Suprapubic skin (tissue), 4 donors: Measurements from ENCODE around the gene WNK4. TPM values are rescaled to one million over a fixed set of nuclear protein-coding genes. Genes with fewer than 3 reads are reported as not detected.

Experiments used
- DNase-seq, 2 donors: peaks; one replicate each; pipeline ENCODE4 v3.0.0-alpha.2; 2019; ENCODE audit warnings: low spot score in 2 of 2
- H3K27ac ChIP-seq: fragments of 200-600 bp; sonication (generic); one replicate; pipeline ENCODE4 v1.5.1; 2019
- H3K27me3 ChIP-seq: fragments of 200-600 bp; sonication (generic); one replicate; pipeline ENCODE4 v1.5.1; 2019
- H3K36me3 ChIP-seq: fragments of 200-600 bp; sonication (generic); one replicate; pipeline ENCODE4 v1.5.1; 2019
- H3K4me1 ChIP-seq: fragments of 200-600 bp; sonication (generic); one replicate; pipeline ENCODE4 v1.5.1; 2019
- H3K4me3 ChIP-seq: fragments of 200-600 bp; sonication (generic); one replicate; pipeline ENCODE4 v1.5.1; 2019; ENCODE audit warnings: mild to moderate bottlenecking
- H3K9me3 ChIP-seq: fragments of 200-600 bp; sonication (generic); one replicate; pipeline ENCODE4 v1.5.1; 2019
- EP300 ChIP-seq: sonication (generic); formaldehyde crosslinking; IDR thresholded peaks from one replicate; pipeline ENCODE4 v1.6.1; 2017; ENCODE audit warnings: antibody characterized with exemption
- POLR2A ChIP-seq, 2 donors: fragments of 450-650 bp; IDR thresholded peaks; one replicate each; pipeline ENCODE4 v1.6.1; 2017; ENCODE audit warnings: antibody characterized with exemption in 2 of 2, mild to moderate bottlenecking in 2 of 2, moderate library complexity in 2 of 2
- POLR2AphosphoS5 ChIP-seq, 3 donors: sonication (generic); formaldehyde crosslinking; IDR thresholded peaks; one replicate each; pipeline ENCODE4 v1.6.1; 2017; ENCODE audit warnings: antibody characterized with exemption in 3 of 3
- WGBS: methylation state at CpG from one replicate; pipeline ENCODE4 v1.1.5; 2018; 5-methylcytosine and 5-hydroxymethylcytosine counted together
- total RNA-seq, 4 donors: library from RNA; depleted of rRNA; stranded (reverse); fragments of >200 nt; gene quantifications; one replicate each; pipeline ENCODE4 v1.1.0, GENCODE V29; 2016
- TF ChIP-seq, protein P1 (sequence below), 2 donors: fragments of 200-600 bp in 1 of 2; fragments of 450-650 bp in 1 of 2; sonication (generic) in 1 of 2; IDR thresholded peaks; one replicate each; pipeline ENCODE4 v1.5.1; 2016 to 2019; ENCODE audit warnings: antibody characterized with exemption in 2 of 2, mild to moderate bottlenecking in 1 of 2, moderate library complexity in 1 of 2

The WNK4 gene
- total RNA-seq, 4 donors from 2014 or later, result 0.40 to 1.1 (median 0.98) TPM; not detected in 1

GRCh38 chr17:42844761-42845555 lies 64.5 kb downstream of the WNK4 start:
- Histone ChIP-seq H3K9me3 (no peaks in the 10 kb centered on the region), H3K27me3 (no peaks in the 10 kb centered on the region), H3K4me1 (peaks cover 18% of the 10 kb centered on the region), H3K27ac (no peak overlapping the region), H3K36me3 (peaks cover 56% of the 10 kb centered on the region), H3K4me3 (no peak overlapping the region)
- TF ChIP-seq, protein P1, sequence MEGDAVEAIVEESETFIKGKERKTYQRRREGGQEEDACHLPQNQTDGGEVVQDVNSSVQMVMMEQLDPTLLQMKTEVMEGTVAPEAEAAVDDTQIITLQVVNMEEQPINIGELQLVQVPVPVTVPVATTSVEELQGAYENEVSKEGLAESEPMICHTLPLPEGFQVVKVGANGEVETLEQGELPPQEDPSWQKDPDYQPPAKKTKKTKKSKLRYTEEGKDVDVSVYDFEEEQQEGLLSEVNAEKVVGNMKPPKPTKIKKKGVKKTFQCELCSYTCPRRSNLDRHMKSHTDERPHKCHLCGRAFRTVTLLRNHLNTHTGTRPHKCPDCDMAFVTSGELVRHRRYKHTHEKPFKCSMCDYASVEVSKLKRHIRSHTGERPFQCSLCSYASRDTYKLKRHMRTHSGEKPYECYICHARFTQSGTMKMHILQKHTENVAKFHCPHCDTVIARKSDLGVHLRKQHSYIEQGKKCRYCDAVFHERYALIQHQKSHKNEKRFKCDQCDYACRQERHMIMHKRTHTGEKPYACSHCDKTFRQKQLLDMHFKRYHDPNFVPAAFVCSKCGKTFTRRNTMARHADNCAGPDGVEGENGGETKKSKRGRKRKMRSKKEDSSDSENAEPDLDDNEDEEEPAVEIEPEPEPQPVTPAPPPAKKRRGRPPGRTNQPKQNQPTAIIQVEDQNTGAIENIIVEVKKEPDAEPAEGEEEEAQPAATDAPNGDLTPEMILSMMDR (IDR thresholded peaks at IDR 0.05), result no peak
- TF ChIP-seq POLR2AphosphoS5 (IDR thresholded peaks at IDR 0.05) (no peak), POLR2A (IDR thresholded peaks at IDR 0.05) (no peak), EP300 (no peak)
- WGBS, result 85% methylated on average over 9 of the region's 24 CpGs
- no peak for DNase-seq

DNA sequence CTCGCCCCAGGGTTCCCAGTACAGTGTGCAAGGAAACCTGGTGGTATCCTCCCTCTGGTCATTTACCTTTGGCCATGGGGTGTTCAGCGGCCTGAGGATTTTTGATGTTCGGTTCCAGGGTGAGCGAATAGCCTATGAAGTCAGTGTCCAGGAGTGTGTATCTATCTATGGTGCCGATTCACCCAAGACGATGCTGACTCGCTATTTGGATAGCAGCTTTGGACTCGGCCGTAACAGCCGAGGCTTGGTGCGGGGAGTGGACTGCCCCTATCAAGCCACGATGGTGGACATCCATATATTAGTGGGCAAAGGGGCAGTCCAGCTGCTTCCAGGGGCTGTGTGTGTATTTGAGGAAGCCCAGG lies 65.1 kb downstream of the WNK4 start:
- H3K9me3 ChIP-seq, result no peaks in the 10 kb centered on the region
- WGBS, result 95% methylated on average over 11 of the region's 12 CpGs
- H3K27me3 ChIP-seq, result no peaks in the 10 kb centered on the region
- peaks cover 50% of the 10 kb centered on the region for H3K36me3 ChIP-seq
- no peak for DNase-seq
- H3K4me3 ChIP-seq, result no peak overlapping the region
- TF ChIP-seq, protein P1 (IDR thresholded peaks at IDR 0.05), result no peak
- TF ChIP-seq POLR2AphosphoS5 (IDR thresholded peaks at IDR 0.05), result no peak
- no peak for TF ChIP-seq POLR2A (IDR thresholded peaks at IDR 0.05)
- TF ChIP-seq EP300, result no peak
- peaks cover 23% of the 10 kb centered on the region for H3K4me1 ChIP-seq
- no peak overlapping the region for H3K27ac ChIP-seq

DNA sequence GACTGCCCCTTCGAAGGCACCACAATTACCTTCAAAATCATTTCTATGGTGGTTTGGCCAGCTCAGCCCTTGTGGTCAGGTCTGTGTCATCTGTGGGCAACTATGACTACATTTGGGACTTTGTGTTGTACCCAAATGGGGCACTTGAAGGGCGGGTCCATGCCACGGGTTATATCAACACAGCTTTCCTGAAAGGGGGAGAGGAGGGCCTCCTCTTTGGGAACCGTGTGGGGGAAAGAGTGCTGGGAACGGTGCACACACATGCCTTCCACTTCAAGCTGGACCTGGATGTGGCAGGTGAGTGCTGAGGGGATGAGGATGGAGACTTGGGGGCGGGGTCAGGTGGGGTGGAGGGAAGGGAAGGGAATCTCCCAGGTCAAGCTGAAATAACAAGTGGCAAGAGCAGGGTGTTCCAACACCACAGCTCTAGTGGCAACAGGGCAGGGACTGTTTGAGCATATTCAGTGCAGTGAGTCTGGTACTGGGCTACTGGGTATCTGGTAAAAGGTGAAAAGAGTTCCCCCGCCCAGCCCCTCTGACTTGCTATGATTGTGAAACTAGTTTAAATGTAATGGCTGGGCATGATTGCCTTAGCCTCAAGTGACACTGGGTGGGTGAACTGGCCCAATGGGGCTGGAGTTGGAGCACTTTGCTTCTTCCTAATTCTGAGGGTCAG lies 65.6 kb downstream of the WNK4 start:
- TF ChIP-seq POLR2AphosphoS5 (IDR thresholded peaks at IDR 0.05) (no peak), POLR2A (IDR thresholded peaks at IDR 0.05) (no peak), EP300 (no peak)
- TF ChIP-seq, protein P1 (IDR thresholded peaks at IDR 0.05), result no peak
- no peak for DNase-seq
- Histone ChIP-seq H3K27ac (peak overlapping the region; percentile 31), H3K27me3 (no peaks in the 10 kb centered on the region), H3K4me1 (peaks cover 24% of the 10 kb centered on the region), H3K36me3 (peaks cover 45% of the 10 kb centered on the region), H3K4me3 (no peak overlapping the region), H3K9me3 (no peaks in the 10 kb centered on the region)
- 66% methylated on average over 6 of the region's 7 CpGs for WGBS

Other genes starting within 250 kb of the WNK4 start
- 10 to 100 TPM; 19.8 to 40.1 (median 30.4) TPM for gene NAGLU, start 244.4 kb upstream of the WNK4 start, total RNA-seq
- 1 to 10 TPM; 1.2 to 8.8 (median 3.2) TPM for gene HSD17B1, start 227.7 kb upstream of the WNK4 start, total RNA-seq
- 10 to 100 TPM; 41.1 to 54.0 (median 46.0) TPM for gene COASY, start 218.5 kb upstream of the WNK4 start, total RNA-seq
- 10 to 100 TPM; 34.7 to 62.5 (median 44.3) TPM for gene MLX, start 213.5 kb upstream of the WNK4 start, total RNA-seq
- 1 to 10 TPM; 2.3 to 4.0 (median 3.6) TPM for gene PSMC3IP, start 202.9 kb upstream of the WNK4 start, total RNA-seq
- 10 to 100 TPM; 87.9 to 97.0 (median 91.1) TPM for gene RETREG3, start 171.2 kb upstream of the WNK4 start, total RNA-seq
- gene TUBG1, start 170.9 kb upstream of the WNK4 start, total RNA-seq, result 10 to 100 TPM; 28.6 to 55.3 (median 54.2) TPM
- 10 to 100 TPM; 10.9 to 32.3 (median 12.7) TPM for gene TUBG2, start 121.3 kb upstream of the WNK4 start, total RNA-seq
- gene PLEKHH3, start 103.6 kb upstream of the WNK4 start, total RNA-seq, result 10 to 100 TPM; 38.7 to 58.4 (median 45.3) TPM
- 1 to 10 TPM in 2 of 4 donors, under 1 TPM in 2; 0.29 to 1.2 (median 0.85) TPM for gene CCR10, start 98.8 kb upstream of the WNK4 start, total RNA-seq
- 1 to 10 TPM in 3 of 4 donors, under 1 TPM in 1; 0.79 to 3.3 (median 1.2) TPM for gene CNTNAP1, start 98.1 kb upstream of the WNK4 start, total RNA-seq
- gene EZH1, start 35.6 kb upstream of the WNK4 start, total RNA-seq, result 100 to 1,000 TPM in 1 of 4 donors, 10 to 100 TPM in 3; 33.2 to 105 (median 51.0) TPM
- gene RAMP2, start 19.4 kb upstream of the WNK4 start, total RNA-seq, result 10 to 100 TPM in 3 of 4 donors, 1 to 10 TPM in 1; 5.2 to 21.8 (median 14.7) TPM
- gene VPS25, start 7.2 kb upstream of the WNK4 start, total RNA-seq, result 10 to 100 TPM; 49.1 to 66.5 (median 59.0) TPM
- gene COA3, start 18.1 kb downstream of the WNK4 start, total RNA-seq, result 10 to 100 TPM; 32.7 to 59.1 (median 49.5) TPM
- gene CNTD1, start 18.3 kb downstream of the WNK4 start, total RNA-seq, result under 1 TPM in 1 of 4 donors, not detected in 3; 0.42 TPM
- gene BECN1, start 43.7 kb downstream of the WNK4 start, total RNA-seq, result 100 to 1,000 TPM in 3 of 4 donors, 10 to 100 TPM in 1; 81.3 to 133 (median 104) TPM
- gene PSME3, start 52.8 kb downstream of the WNK4 start, total RNA-seq, result 100 to 1,000 TPM in 1 of 4 donors, 10 to 100 TPM in 3; 47.0 to 106 (median 82.8) TPM
- 1 to 10 TPM in 3 of 4 donors, under 1 TPM in 1; 0.64 to 5.5 (median 2.1) TPM for gene AOC2, start 64.0 kb downstream of the WNK4 start, total RNA-seq
- gene AOC3, start 70.6 kb downstream of the WNK4 start, total RNA-seq, result 10 to 100 TPM in 2 of 4 donors, 1 to 10 TPM in 2; 7.6 to 12.7 (median 11.0) TPM
- not detected for gene G6PC1, start 120.2 kb downstream of the WNK4 start, total RNA-seq
- gene AARSD1, start 183.8 kb downstream of the WNK4 start, total RNA-seq, result 10 to 100 TPM; 13.6 to 25.1 (median 16.9) TPM
- gene PTGES3L, start 199.5 kb downstream of the WNK4 start, total RNA-seq, result under 1 TPM in 2 of 4 donors, not detected in 2; 0.44 to 0.48 TPM
- gene RUNDC1, start 200.0 kb downstream of the WNK4 start, total RNA-seq, result 10 to 100 TPM; 13.9 to 18.9 (median 16.2) TPM
- 1,000 to 10,000 TPM in 3 of 4 donors, 100 to 1,000 TPM in 1; 968 to 1,986 (median 1,251) TPM for gene RPL27, start 217.8 kb downstream of the WNK4 start, total RNA-seq
- 10 to 100 TPM in 3 of 4 donors, 1 to 10 TPM in 1; 9.0 to 18.0 (median 13.7) TPM for gene IFI35, start 226.2 kb downstream of the WNK4 start, total RNA-seq
- gene VAT1, start 241.8 kb downstream of the WNK4 start, total RNA-seq, result 100 to 1,000 TPM; 125 to 234 (median 188) TPM
- gene RND2, start 244.6 kb downstream of the WNK4 start, total RNA-seq, result 1 to 10 TPM in 3 of 4 donors, under 1 TPM in 1; 0.79 to 2.1 (median 1.8) TPM